SK-MEL-5 (cell line): ENCODE measurements around the gene TRABD. TPM values are rescaled to one million over a fixed set of nuclear protein-coding genes. Genes with fewer than 3 reads are reported as not detected.
"Not testable (repeated sequence)": the region's sequence is repeated elsewhere in the genome, so short reads cannot be mapped to it uniquely, and the experiment has no call there.

ENCODE experiments used
- DNase-seq: peaks from one replicate; pipeline ENCODE4 v3.0.0-alpha.2; 2016; ENCODE audit warnings: low read depth, low spot score
- in situ Hi-C: cut with HindIII; loops from 2 replicates; pipeline ENCODE4 v1.10.0; 2016; ENCODE audit warnings: low sequenced_read_pairs, high pct_unique_total_duplicates, low pct_unique_long_range_greater_than_20kb
- total RNA-seq: library from RNA; depleted of rRNA; stranded (reverse); fragments of >200 nt; shearing (Covaris generic); gene quantifications from 2 replicates; pipeline ENCODE4 v1.2.3, GENCODE V29; 2014

The TRABD gene
- total RNA-seq, 1 experiment from 2014 or later: 29.6 TPM

GRCh38 chr22:50192436-50193204 lies 6.9 kb downstream of the TRABD start:
- in situ Hi-C loops: no loop called here
- no peak for DNase-seq

- in situ Hi-C loops: no loop called here
- DNase-seq: no peak
These were observed 7.9 kb downstream of the TRABD start for GRCh38 chr22:50193621-50194020.

- no peak for DNase-seq
- in situ Hi-C loops: no loop called here
These were observed 8.5 kb downstream of the TRABD start for GRCh38 chr22:50194037-50194805.

- no peak for DNase-seq
- in situ Hi-C loops: no loop called here
These were observed 10.5 kb downstream of the TRABD start for GRCh38 chr22:50196256-50196655.

- in situ Hi-C loops: no loop called here
- DNase-seq: no peak
These were observed 11.5 kb downstream of the TRABD start for GRCh38 chr22:50197000-50197800.

DNA sequence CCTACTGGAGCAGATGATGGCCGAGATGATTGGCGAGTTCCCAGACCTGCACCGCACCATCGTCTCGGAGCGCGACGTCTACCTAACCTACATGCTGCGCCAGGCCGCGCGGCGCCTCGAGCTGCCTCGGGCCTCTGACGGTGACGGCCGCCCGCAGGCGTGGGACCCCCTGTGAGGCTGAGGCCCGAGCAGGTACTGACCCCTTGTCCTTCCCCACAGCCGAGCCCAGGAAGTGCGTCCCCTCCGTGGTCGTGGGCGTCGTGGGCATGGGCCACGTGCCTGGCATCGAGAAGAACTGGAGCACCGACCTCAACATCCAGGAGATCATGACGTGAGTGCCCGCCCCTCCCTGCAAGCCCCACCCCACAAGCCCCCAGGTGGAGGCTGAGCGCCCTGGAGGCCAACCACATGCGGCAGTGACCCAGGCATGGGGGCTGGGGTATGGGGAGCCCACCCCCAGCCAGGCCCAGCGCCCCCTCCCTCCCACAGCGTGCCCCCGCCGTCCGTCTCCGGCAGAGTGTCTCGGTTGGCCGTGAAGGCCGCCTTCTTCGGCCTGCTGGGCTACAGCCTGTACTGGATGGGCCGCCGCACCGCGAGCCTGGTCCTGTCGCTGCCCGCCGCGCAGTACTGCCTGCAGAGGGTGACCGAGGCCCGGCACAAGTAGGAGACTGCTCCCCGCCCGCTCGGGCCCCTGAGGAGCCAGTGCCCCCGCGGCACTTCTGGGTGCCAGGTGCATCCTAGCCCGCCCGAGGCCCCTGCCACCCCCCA lies 12.3 kb downstream of the TRABD start:
- in situ Hi-C loops: no loop called here
- DNase-seq: no peak

- in situ Hi-C loops: no loop called here
These were observed 12.9 kb downstream of the TRABD start for GRCh38 chr22:50198624-50199017.

GRCh38 chr22:50199251-50199721 lies 13.6 kb downstream of the TRABD start:
- DNase-seq: no peak
- in situ Hi-C loops: no loop called here

More at GRCh38 chr22:50198624-50199017, 12.9 kb downstream of the TRABD start:
- DNase-seq: no peak

GRCh38 chr22:50199829-50200460 lies 14.2 kb downstream of the TRABD start:
- no peak for DNase-seq
- in situ Hi-C loops: no loop called here

DNA sequence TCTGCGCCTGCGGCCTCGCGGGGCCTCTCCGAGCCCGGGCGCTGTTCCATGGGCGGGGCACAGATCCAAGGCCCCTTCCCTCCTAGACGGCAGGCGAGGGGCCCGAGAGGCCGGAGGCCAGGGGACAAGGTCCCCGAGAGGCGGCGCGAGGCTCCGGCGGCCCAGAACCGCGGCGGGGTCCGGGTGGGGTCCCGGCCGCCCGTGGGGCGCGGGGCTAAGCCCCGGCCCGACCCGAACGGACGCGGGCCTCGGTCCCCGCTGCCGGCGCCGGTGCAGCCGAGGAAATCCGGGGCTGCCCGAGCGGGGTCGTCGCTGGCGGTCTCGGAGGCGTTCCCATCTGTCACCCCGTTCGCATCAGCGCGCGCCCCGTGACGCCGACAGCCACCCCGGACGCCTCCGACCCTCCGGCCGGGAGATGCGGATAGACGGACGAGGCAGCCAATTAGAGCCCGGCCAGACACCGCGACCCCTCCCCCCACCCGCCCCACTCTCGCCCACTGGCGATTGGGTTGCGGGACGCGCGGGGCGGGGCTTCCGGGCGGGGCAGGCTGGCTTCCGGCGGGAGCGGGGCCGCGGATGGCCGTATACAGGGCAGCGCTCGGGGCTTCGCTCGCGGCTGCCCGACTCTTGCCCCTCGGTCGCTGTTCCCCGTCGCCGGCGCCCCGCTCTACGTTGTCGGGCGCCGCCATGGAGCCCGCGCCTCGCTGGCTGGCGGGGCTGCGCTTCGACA lies 14.9 kb downstream of the TRABD start, which contains the start of gene SELENOO:
Gene SELENOO, plus strand, starts transcription at position 551 of the 730 bp plus-strand sequence. Its CDS starts 26 bp downstream, at position 577.
- DNase-seq: peak; percentile 86
- in situ Hi-C loops: no loop called here

DNA sequence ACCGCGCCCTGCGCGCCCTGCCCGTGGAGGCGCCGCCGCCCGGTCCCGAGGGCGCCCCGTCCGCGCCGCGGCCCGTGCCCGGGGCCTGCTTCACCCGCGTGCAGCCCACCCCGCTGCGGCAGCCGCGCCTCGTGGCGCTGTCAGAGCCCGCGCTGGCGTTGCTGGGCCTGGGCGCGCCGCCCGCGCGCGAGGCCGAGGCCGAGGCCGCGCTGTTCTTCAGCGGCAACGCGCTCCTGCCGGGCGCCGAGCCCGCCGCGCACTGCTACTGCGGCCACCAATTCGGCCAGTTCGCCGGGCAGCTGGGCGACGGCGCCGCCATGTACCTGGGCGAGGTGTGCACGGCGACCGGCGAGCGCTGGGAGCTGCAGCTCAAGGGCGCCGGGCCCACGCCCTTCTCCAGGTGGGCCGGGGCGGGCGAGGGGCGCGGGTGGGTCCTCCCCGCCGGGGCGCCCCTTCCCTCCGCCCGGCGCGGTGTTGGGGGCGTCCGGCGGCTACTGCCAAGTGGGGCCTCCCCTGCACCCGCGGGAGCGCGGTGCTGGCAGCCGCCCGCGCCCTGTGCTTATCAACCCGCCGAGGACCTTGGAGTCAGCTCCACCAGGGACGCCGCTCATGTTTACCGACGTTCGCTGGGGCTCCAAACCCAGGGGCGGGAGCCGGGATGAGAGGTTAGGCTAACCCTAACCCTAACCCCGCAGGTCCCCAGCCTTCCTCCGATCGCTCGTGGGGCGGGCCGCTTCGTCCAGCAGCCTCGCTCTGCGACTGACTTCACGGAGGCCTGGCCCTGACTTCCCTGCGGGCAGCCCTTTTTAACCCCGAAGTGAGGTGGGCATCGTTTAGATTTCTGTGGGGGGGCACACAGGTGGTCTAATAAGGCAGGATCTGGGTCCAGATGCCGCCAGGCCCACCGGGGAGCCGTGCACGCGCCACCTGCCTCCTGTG lies 15.7 kb downstream of the TRABD start:
- in situ Hi-C loops: no loop called here
- no peak for DNase-seq

GRCh38 chr22:50202130-50202666 lies 16.5 kb downstream of the TRABD start:
- DNase-seq: no peak
- in situ Hi-C loops: no loop called here

DNA sequence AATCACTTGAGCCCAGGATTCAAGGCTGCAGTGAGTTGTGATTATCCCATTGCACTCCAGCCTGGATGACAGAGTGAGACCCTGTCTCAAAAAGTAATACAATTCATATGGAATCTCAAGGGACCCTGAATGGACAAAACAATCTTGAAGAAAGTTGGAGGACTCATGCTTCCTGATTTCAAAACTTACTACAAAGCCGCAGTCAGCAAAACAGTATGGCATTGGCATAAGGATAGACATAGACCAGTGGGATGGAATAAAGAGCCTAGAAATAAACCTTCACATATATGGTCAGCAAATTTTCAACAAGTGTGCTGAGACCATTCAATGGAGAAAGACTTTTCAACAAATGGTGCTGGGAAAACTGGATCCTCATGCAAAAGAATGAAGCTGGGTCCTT lies 17.6 kb downstream of the TRABD start:
- in situ Hi-C loops: no loop called here
- DNase-seq: no peak

DNA sequence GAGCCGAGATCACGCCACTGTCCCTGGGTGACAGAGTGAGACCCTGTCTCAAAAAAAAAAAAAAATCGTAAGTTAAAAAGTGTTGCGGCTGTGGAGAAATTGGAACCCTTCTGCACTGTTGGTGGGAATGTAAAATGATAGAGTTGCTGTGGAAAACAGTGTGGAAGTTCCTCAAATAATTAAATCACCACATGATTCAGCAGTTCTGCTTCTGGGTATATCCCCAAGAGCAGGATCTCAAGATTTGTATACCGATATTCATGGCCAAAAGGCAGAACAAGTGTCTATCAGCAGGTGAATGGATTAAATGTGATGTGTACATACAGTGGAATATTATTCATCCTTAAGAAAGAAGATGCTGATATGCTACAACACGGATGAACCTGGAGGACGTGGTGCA lies 18.9 kb downstream of the TRABD start:
- in situ Hi-C loops: no loop called here
- no peak for DNase-seq

DNA sequence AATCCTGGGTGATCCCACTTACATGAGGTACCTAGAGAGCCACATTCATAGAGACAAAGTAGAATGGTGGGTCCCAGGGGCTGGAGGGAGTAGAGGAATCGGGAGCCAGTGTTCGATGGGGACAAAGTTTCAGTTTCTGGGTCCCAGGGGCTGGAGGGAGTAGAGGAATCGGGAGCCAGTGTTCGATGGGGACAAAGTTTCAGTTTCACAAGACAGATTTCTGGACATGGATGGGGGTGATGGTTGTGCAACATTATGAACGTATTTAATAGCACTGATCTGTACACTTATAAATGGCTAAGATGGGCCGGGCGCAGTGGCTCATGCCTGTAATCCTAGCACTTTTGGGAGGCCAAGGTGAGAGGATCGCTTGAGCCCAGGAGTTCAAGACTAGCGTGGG lies 19.3 kb downstream of the TRABD start:
- DNase-seq, in situ Hi-C loops: not testable (repeated sequence)
